HG03108 (cell line): ENCODE data around the gene SLC35B4.
"Not testable (repeated sequence)": the region's sequence is repeated elsewhere in the genome, so short reads cannot be mapped to it uniquely, and the experiment has no call there.

ENCODE experiments used
- ATAC-seq: cut with Tn5 transposase; IDR thresholded peaks from one replicate; pipeline ENCODE4 v1.9.1; 2021; ENCODE audit warnings: moderate library complexity; ENCODE audit not compliant: unreplicated experiment

SLC35B4 gene

DNA sequence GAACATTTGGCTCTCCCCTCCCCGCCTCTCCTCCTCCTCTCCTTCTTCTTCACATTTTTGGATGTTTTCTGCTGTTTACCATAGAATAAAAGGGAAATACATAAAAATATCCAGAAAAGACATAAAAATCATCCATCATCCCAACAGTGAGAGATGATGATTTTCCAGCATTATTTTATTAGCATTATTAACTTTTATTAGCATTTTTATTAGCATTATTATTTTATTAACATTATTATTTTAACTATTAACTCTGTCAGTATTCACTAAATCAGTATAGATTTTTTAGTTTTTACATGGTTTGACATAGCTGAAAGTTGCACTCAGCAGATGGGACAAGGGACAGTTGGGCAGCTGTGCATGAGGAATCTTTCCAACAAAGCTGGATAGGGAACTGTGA, 16.2 kb upstream of the SLC35B4 start:
- no peak for ATAC-seq

GRCh38 chr7:134331393-134331792, 14.7 kb upstream of the SLC35B4 start:
- no peak for ATAC-seq

DNA sequence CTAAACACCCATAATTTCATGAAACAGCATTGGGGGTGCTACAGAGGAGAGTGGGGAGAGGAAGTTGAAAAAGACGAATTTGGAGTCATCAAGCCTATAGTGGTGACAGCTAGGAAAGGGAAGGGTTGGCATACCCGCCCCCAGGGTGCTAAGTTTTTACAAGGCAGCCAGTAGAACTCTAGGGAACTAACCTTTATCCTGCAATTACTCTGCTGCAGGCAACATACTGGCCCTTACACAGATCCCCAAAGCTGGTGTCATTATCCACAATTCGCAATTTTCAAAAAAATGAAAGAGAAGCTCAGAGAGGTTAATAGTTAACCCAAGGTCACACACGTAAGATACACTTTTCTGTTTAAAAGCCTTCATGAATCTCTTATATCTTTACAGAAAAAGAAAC, 14.2 kb upstream of the SLC35B4 start:
- ATAC-seq: no peak

GRCh38 chr7:134329614-134330346, 13.1 kb upstream of the SLC35B4 start:
- no peak for ATAC-seq

DNA sequence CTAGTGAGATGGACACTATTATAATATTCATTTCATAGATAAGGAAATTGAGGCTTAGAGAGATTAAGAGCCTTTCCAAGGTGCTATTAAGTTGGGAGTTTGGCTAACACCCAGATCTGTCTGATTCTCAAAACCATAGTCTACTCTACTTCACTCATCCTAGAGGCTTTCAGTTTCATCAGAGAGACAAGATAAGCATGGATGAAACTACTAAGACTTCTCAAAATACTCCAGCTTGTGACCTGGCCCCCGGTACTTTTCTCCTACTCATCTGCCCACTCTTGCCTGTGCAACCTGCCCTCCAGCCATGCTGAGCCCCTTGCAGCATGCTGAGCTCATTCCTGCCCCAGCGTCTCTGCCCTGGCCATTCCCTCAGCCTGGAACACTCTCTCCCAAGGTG, 12.2 kb upstream of the SLC35B4 start:
- no peak for ATAC-seq

- no peak for ATAC-seq
Observed at GRCh38 chr7:134327896-134328295, 11.2 kb upstream of the SLC35B4 start.

DNA sequence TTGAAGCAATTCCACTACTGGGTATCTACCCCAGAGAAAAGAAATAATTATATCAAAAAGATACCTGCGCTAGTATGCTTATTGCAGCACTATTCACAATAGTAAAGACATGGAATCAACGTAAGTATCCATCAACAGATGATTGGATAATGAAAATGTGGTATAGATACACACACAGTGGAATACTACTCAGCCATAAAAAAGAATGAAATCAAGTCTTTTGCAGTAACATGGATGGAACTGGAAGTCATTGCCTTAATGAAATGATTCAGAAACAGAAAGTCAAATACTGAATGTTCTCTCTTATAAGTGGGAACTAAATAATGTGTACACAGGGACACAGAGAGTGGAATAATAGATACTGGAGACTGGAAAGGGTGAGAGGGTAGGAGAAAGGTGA, 7.4 kb upstream of the SLC35B4 start:
- ATAC-seq: no peak

- no peak for ATAC-seq
Observed at GRCh38 chr7:134320201-134320600, 3.5 kb upstream of the SLC35B4 start.

DNA sequence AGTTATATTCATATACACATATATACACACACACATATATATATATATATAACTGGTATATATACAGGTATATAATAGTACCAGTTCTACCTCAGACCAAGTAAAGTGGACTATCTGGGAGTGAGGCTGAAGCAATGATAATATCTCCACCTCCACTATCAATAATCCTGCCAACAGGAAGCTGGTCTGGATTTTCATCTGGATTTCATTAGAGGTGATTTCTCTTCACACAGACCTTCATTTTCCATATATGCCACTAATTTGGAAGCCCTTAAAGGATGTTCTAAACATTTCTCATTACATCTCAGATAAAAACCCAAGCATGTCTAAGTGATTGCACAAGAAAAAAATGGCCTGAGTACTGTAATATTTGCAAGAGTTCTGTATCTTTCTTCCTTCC, 1.7 kb upstream of the SLC35B4 start:
- no peak for ATAC-seq

DNA sequence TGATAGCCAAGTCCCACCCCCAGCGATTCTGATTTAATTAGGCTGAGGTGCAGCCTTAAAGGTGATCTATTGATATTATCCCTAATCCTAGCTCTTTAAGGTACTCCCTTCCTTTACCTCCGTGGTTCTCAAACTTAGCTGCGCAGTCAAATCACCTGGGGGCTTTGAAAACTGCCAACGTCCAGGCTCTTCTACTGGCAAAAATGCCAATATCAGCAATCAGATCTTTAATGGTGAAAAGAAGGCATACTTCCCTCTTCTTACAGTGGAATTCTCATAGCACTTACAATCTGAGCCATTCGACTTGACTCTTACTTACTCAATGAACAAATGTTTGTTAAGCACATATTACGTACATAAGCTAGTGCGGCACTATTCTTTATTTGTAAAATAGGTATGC, 704 bp upstream of the SLC35B4 start:
- ATAC-seq: no peak

DNA sequence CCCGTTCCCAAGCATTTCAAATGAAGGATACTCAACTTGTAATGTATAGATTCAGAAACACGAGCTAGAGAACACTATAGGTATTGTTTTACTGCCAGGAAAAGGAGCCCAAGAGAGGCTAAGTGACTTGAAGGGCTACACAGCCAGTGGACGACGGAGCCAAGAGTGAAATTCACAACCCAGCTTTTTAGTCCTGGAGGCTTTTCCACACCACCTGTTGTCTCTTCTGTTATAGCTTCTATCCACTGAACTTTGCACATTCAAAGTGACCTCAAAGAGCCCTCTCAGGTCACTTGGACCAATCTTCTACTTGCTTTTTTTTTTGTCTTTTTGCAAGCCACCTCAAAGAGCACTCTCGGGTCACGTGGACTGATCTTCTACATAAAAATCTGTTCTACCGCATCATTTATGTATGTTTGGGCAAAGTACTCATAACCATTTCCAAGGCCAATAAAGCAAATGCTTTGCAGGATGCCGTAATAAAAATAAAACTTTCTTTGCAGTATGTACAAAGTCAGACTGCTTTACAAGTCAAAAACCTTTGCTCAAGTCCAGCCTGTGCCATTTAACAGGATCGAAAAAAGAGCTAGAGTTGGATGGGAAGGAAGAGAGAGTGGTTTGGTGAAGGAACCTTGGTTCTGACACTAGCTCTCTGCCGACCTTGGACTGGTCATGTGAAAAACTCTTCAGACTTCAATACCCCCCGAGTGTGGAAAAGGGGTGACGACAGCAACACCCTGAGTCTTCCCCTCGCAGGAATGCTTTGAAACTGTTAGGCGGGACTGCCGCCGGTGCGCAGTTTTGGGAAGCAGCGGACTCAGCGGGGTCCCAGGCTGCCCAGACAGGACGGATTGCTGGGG, 821 bp downstream of the SLC35B4 start:
- ATAC-seq: no peak

DNA sequence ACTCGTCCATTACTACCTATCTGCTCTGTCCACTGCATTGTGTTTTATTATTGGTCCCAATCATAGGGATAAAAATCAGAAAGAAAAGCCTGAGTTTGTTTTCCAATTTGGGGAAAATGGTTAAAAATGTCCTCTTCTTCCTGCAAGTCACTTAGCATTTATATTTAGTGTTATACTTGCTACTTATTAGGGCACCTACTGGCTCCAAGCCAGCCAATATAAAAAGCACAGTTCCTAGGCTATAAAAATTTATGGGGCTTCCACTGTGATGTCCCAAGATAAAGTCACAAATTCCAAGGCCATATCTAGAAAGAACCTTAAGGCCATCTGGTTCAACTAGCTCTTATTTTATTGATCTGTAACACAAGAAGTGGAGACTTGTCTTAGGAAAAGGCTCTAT, 3.2 kb downstream of the SLC35B4 start:
- no peak for ATAC-seq

DNA sequence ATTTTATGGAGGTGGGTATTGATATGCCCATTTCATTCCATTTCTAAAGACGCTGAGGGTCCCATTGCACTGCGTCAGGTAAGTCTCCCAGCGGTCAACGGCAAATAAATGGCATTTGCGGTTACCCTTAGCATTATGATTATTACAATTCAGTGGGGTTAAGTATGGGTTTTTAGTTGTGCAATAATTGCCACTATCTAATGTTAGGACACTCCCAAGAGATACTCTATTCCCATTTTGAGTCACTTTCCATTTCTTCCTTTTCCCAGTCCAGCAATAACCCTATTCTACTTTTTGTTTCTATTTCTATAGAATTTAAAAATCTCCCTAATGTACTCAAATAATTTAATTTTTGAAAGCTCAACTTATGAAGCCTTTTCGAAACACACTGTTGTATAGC, 4.0 kb downstream of the SLC35B4 start:
- no peak for ATAC-seq

GRCh38 chr7:134311807-134312206, 4.9 kb downstream of the SLC35B4 start:
- no peak for ATAC-seq

GRCh38 chr7:134308548-134308947, 8.2 kb downstream of the SLC35B4 start:
- no peak for ATAC-seq

- ATAC-seq: no peak
Observed at GRCh38 chr7:134307320-134307719, 9.4 kb downstream of the SLC35B4 start.

DNA sequence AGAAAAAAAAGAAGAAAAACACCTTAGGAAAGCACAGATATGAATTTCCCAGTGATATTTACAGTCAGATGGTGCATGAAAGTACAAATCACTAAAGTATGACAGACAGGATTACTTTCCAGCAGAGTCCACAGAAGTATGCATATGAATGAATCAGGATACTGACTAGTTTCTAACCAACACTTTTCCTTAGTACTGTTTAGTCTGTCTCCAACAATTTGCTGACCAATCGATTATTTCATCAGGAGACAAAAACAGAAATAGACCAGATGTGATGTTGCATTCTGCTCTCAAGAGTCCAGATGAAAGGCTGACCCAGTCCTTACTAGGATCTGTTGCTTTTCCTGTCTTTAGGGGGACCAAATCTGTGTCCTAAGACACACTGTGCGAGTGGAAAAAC, 14.6 kb downstream of the SLC35B4 start:
- no peak for ATAC-seq

DNA sequence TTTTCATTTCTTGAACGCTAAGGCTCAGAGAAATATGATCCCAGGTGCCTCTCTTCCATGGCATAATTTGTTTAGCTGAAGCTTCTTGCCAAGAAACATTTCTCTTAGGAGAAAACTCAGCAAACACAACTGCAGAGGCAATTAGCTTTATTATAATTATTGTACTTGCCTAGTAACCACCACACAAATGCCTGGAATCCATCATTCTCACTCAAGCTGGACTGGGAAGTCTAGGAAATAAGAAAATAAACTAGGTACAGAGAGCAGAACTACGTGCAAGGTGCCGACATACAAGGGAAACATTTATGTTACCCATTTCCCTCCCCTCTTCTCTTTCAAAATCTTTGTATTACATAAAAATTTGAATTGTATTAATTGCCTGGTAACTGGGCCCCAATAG, 15.1 kb downstream of the SLC35B4 start:
- ATAC-seq: no peak

DNA sequence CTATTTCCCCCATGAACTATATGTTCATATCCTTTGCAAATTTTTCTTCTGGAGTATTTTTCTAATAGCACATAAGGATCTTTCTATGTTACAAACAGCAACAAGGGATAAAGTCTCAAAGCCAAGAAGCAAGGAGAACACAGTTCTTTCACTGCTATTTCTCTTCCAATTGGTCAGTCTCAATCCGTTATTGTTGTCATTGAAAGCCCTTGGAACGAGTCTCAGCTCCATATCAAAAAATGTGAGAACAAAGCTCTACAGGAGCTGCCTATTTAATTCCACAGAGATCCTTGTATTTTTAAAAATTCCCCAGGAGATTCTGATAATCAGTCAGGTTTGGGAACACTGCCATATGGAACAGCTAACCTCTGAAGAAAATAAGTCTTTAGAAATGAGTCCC, 15.7 kb downstream of the SLC35B4 start:
- no peak for ATAC-seq

DNA sequence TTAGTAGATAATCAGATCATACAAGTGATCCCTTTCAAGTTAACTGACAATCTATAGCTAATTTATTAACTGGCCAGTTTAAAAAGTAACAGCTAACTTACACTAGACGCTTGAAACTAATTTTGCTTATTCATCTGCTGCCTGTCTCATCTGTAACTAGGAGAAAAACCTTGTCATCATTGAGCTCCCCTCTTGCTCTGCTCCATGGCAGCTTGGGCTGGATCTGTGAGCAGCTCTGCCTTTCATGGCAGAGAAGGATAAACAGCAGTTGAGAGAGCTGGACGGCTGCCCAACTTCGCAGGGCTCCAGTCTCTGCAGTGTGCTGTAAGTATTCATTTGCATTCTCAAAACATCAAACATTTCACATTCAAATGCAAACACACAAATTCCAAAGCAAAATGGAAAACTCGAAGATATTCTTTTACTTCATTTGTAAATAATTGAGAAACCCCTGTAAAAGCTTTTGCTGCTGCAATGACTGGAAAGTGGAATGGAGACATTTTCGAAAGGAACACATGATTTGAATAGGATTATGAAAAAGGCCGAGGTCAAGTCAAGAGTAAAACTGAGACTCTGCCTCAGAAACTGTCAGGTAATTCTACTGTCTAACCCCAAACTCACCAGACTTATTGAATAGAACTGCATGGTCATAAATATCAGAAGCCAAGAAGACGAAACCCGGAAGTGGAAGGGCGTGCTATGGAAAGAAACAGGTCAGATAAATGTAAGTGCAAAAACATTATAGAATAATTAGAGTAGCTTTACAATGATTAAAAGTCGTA, 17.6 kb downstream of the SLC35B4 start:
- ATAC-seq: peak; percentile 38

DNA sequence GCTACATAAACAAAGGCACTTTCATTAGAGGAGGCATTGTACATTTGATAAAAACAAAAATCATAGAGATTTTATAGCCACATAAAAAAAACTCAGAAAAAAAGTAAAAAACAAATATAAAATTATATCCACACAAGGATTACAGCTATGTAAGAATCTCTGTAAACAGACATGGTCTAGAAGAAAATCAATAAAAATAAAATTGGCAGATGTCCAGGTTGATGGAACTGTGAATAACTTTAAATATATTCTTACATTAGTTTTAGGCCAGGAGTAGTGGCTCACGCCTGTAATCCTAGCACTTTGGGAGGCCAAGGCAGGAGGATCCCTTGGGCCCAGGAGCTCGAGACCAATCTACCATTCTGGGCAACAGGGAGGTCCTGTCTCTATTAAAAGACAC, 19.2 kb downstream of the SLC35B4 start:
- no peak for ATAC-seq

GRCh38 chr7:134295982-134296381, 20.7 kb downstream of the SLC35B4 start:
- not testable (repeated sequence) for ATAC-seq
